Measurements from ENCODE around the gene ARMC12. TPM values are rescaled to one million over a fixed set of nuclear protein-coding genes. Genes with fewer than 3 reads are reported as not detected.

ARMC12 gene
- total and polyA plus RNA-seq, 2 experiments from 2014 or later: 0.90 to 0.94 TPM

- Histone ChIP-seq H3K4me3 (no peak overlapping the region), H3K36me3 (ENCODE audit: insufficient read depth) (no peaks in the 10 kb centered on the region), H3K27me3 (ENCODE audit: insufficient read depth) (no peaks in the 10 kb centered on the region), H3K27ac (ENCODE audit: low read depth) (no peak overlapping the region), H2AFZ (no peak overlapping the region), H3K4me2 (no peak overlapping the region), H3K79me2 (replicated peaks; ENCODE audit: insufficient read depth) (no peaks in the 10 kb centered on the region), H3F3A (replicated peaks; ENCODE audit: low read depth) (peaks cover 4% of the 10 kb centered on the region; the same call in 1 of the 2 replicates), H3K4me1 (ENCODE audit: insufficient read depth) (no peaks in the 10 kb centered on the region), H3K9me2 (ENCODE audit: insufficient read depth) (no peaks in the 10 kb centered on the region), H4K20me1 (replicated peaks; ENCODE audit: insufficient read depth) (no peaks in the 10 kb centered on the region)
- DNase-seq (ENCODE audit: low spot score) (no peak), ATAC-seq (no peak)
- Mint-ChIP-seq H3K9me3 (no peaks in the 10 kb centered on the region; the same call in 2 of the 3 replicates), H3K36me3 (ENCODE audit: low read depth) (no peaks in the 10 kb centered on the region), H3K27ac (no peak overlapping the region), H3K4me3 (no peak overlapping the region), H3K4me1 (peaks cover 14% of the 10 kb centered on the region), H3K27me3 (ENCODE audit: insufficient read depth, low read depth, poor library complexity) (peaks cover 9% of the 10 kb centered on the region)
- no peak for TF ChIP-seq EZH2 (IDR thresholded peaks at IDR 0.05; ENCODE audit: low read depth, unreplicated experiment)
- no peak for TF ChIP-seq NANOG (IDR thresholded peaks at IDR 0.05; ENCODE audit: borderline replicate concordance)
- TF ChIP-seq STAT1 (IDR thresholded peaks at IDR 0.05; ENCODE audit: unreplicated experiment): no peak
- TF ChIP-seq CREB1 (CRISPR knock-in tag; IDR thresholded peaks at IDR 0.05; ENCODE audit: low read depth): no peak
- no peak for TF ChIP-seq EZH2phosphoT487 (IDR thresholded peaks at IDR 0.05; ENCODE audit: unreplicated experiment)
- no peak for TF ChIP-seq CTCF (conservative IDR thresholded peaks at IDR 0.05; ENCODE audit: low read depth in 2 of 2)
- TF ChIP-seq ZNF114 (CRISPR knock-in tag; IDR thresholded peaks at IDR 0.05): no peak
- no peak for TF ChIP-seq ZNF331 (CRISPR knock-in tag; IDR thresholded peaks at IDR 0.05; ENCODE audit: low read depth)
- TF ChIP-seq POLR2AphosphoS5 (IDR thresholded peaks at IDR 0.05; ENCODE audit: low read depth): no peak
- TF ChIP-seq JUNB (IDR thresholded peaks at IDR 0.05; ENCODE audit: unreplicated experiment): no peak
- no peak for TF ChIP-seq ZNF462 (CRISPR knock-in tag; IDR thresholded peaks at IDR 0.05)
- no peak for TF ChIP-seq ETS1 (IDR thresholded peaks at IDR 0.05)
- TF ChIP-seq REST (IDR thresholded peaks at IDR 0.05; ENCODE audit: unreplicated experiment): no peak
These were observed 25.1 kb upstream of the ARMC12 start for GRCh38 chr6:35711731-35712130.
